ENCODE data around the gene MMP28. TPM values are rescaled to one million over a fixed set of nuclear protein-coding genes. Genes with fewer than 3 reads are reported as not detected.

Gene MMP28
- total RNA-seq, 1 donor from 2014 or later = 8.6 TPM

GRCh38 chr17:35816723-35817122 is 21.3 kb upstream of the MMP28 start:
- Mint-ChIP-seq H3K4me3 (ENCODE audit: unreplicated experiment) (no peak overlapping the region), H3K4me1 (ENCODE audit: low read depth) (peaks cover 43% of the 10 kb centered on the region), H3K9me3 (ENCODE audit: low read depth) (no peaks in the 10 kb centered on the region), H3K27me3 (ENCODE audit: low read depth) (no peaks in the 10 kb centered on the region), H3K27ac (ENCODE audit: unreplicated experiment) (no peak overlapping the region), H3K36me3 (ENCODE audit: low read depth) (peaks cover 7% of the 10 kb centered on the region)
- DNase-seq (ENCODE audit: low spot score) = no peak
- TF ChIP-seq, protein P1, sequence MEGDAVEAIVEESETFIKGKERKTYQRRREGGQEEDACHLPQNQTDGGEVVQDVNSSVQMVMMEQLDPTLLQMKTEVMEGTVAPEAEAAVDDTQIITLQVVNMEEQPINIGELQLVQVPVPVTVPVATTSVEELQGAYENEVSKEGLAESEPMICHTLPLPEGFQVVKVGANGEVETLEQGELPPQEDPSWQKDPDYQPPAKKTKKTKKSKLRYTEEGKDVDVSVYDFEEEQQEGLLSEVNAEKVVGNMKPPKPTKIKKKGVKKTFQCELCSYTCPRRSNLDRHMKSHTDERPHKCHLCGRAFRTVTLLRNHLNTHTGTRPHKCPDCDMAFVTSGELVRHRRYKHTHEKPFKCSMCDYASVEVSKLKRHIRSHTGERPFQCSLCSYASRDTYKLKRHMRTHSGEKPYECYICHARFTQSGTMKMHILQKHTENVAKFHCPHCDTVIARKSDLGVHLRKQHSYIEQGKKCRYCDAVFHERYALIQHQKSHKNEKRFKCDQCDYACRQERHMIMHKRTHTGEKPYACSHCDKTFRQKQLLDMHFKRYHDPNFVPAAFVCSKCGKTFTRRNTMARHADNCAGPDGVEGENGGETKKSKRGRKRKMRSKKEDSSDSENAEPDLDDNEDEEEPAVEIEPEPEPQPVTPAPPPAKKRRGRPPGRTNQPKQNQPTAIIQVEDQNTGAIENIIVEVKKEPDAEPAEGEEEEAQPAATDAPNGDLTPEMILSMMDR (IDR thresholded peaks at IDR 0.05) = no peak

- H3K27me3 Mint-ChIP-seq (ENCODE audit: low read depth) = no peaks in the 10 kb centered on the region
- no peak overlapping the region for H3K27ac Mint-ChIP-seq (ENCODE audit: unreplicated experiment)
- H3K4me3 Mint-ChIP-seq (ENCODE audit: unreplicated experiment) = no peak overlapping the region
- H3K36me3 Mint-ChIP-seq (ENCODE audit: low read depth) = no peaks in the 10 kb centered on the region
- TF ChIP-seq, protein P1 (IDR thresholded peaks at IDR 0.05) = no peak
- H3K4me1 Mint-ChIP-seq (ENCODE audit: low read depth) = peaks cover 67% of the 10 kb centered on the region
- no peak for DNase-seq (ENCODE audit: low spot score)
- H3K9me3 Mint-ChIP-seq (ENCODE audit: low read depth) = no peaks in the 10 kb centered on the region
These were observed 17.0 kb upstream of the MMP28 start for GRCh38 chr17:35812456-35812855.

GRCh38 chr17:35811759-35812158 is 16.3 kb upstream of the MMP28 start:
- Mint-ChIP-seq H3K27me3 (ENCODE audit: low read depth) (no peaks in the 10 kb centered on the region), H3K4me3 (ENCODE audit: unreplicated experiment) (no peak overlapping the region), H3K27ac (ENCODE audit: unreplicated experiment) (no peak overlapping the region), H3K9me3 (ENCODE audit: low read depth) (no peaks in the 10 kb centered on the region), H3K4me1 (ENCODE audit: low read depth) (peaks cover 70% of the 10 kb centered on the region), H3K36me3 (ENCODE audit: low read depth) (no peaks in the 10 kb centered on the region)
- TF ChIP-seq, protein P1 (IDR thresholded peaks at IDR 0.05) = no peak
- no peak for DNase-seq (ENCODE audit: low spot score)

- TF ChIP-seq, protein P1 (IDR thresholded peaks at IDR 0.05) = no peak
- Mint-ChIP-seq H3K4me3 (ENCODE audit: unreplicated experiment) (peak overlapping the region; percentile 73), H3K36me3 (ENCODE audit: low read depth) (no peaks in the 10 kb centered on the region), H3K27ac (ENCODE audit: unreplicated experiment) (peak overlapping the region; percentile 96), H3K4me1 (ENCODE audit: low read depth) (peaks cover 66% of the 10 kb centered on the region), H3K9me3 (ENCODE audit: low read depth) (no peaks in the 10 kb centered on the region), H3K27me3 (ENCODE audit: low read depth) (no peaks in the 10 kb centered on the region)
- no peak for DNase-seq (ENCODE audit: low spot score)
These were observed 14.5 kb upstream of the MMP28 start for GRCh38 chr17:35809855-35810461.

- peak; percentile 98 for DNase-seq (ENCODE audit: low spot score)
These were observed 13.8 kb upstream of the MMP28 start, which contains the start of gene TAF15 for GRCh38 chr17:35808962-35809854. TSS of gene TAF15 (plus strand) at chr17:35809484. CDS start at chr17:35809570, 86 bp downstream.

More at GRCh38 chr17:35808962-35809854, 13.8 kb upstream of the MMP28 start, which contains the start of gene TAF15:
- Mint-ChIP-seq H3K27me3 (ENCODE audit: low read depth) (no peaks in the 10 kb centered on the region), H3K4me3 (ENCODE audit: unreplicated experiment) (peak within 1 kb of the TSS; percentile 73), H3K4me1 (ENCODE audit: low read depth) (peaks cover 65% of the 10 kb centered on the region), H3K9me3 (ENCODE audit: low read depth) (no peaks in the 10 kb centered on the region), H3K27ac (ENCODE audit: unreplicated experiment) (peak within 1 kb of the TSS; percentile 96), H3K36me3 (ENCODE audit: low read depth) (no peaks in the 10 kb centered on the region)
- TF ChIP-seq, protein P1 (IDR thresholded peaks at IDR 0.05) = peak; percentile 86
